ENCODE measurements around the gene JAZF1. TPM values are rescaled to one million over a fixed set of nuclear protein-coding genes. Genes with fewer than 3 reads are reported as not detected.

The JAZF1 gene
- total and polyA plus RNA-seq, 3 donors from 2014 or later = 38.5 to 51.0 (median 46.4) TPM

GRCh38 chr7:28048694-28049093 lies 131.9 kb downstream of the JAZF1 start:
- WGBS, 2 donors = 96% methylated on average over 2 of the region's 2 CpGs
- DNase-seq = no peak
- H3K4me3 ChIP-seq = no peak overlapping the region
- intact Hi-C loops (cut with DNase I; ENCODE audit: low total_unique reads) = no loop called here
- no peaks in the 10 kb centered on the region for H3K4me1 ChIP-seq
- H3K36me3 ChIP-seq (ENCODE audit: low read depth, missing control alignments) = no peaks in the 10 kb centered on the region
- TF ChIP-seq CTCF (IDR thresholded peaks at IDR 0.05) (no peak), POLR2A (IDR thresholded peaks at IDR 0.05) (no peak)
- H3K27ac ChIP-seq = no peak overlapping the region
- H3K27me3 ChIP-seq = no peaks in the 10 kb centered on the region
- no peaks in the 10 kb centered on the region for H3K9me3 ChIP-seq

- H3K9me3 ChIP-seq = no peaks in the 10 kb centered on the region
- no peaks in the 10 kb centered on the region for H3K27me3 ChIP-seq
- TF ChIP-seq CTCF (IDR thresholded peaks at IDR 0.05) = no peak
- TF ChIP-seq POLR2A (IDR thresholded peaks at IDR 0.05) = no peak
- no peaks in the 10 kb centered on the region for H3K4me1 ChIP-seq
- no peak overlapping the region for H3K27ac ChIP-seq
- intact Hi-C loops (cut with DNase I; ENCODE audit: low total_unique reads) = no loop called here
- no peaks in the 10 kb centered on the region for H3K36me3 ChIP-seq (ENCODE audit: low read depth, missing control alignments)
- no peak overlapping the region for H3K4me3 ChIP-seq
- 89 to 98% methylated on average over 2 of the region's 2 CpGs for WGBS, 2 donors
- no peak for DNase-seq
Observed at GRCh38 chr7:28046035-28046434, 134.6 kb downstream of the JAZF1 start.

GRCh38 chr7:28045592-28045991 lies 135.0 kb downstream of the JAZF1 start:
- TF ChIP-seq POLR2A (IDR thresholded peaks at IDR 0.05) (no peak), CTCF (IDR thresholded peaks at IDR 0.05) (no peak)
- intact Hi-C loops (cut with DNase I; ENCODE audit: low total_unique reads) = no loop called here
- Histone ChIP-seq H3K9me3 (no peaks in the 10 kb centered on the region), H3K27me3 (no peaks in the 10 kb centered on the region), H3K4me3 (no peak overlapping the region), H3K36me3 (ENCODE audit: low read depth, missing control alignments) (no peaks in the 10 kb centered on the region), H3K27ac (no peak overlapping the region), H3K4me1 (no peaks in the 10 kb centered on the region)
- WGBS, 2 donors = 91 to 95% methylated on average over 4 of the region's 4 CpGs
- DNase-seq = no peak

GRCh38 chr7:28044825-28045224 lies 135.8 kb downstream of the JAZF1 start:
- Histone ChIP-seq H3K27me3 (no peaks in the 10 kb centered on the region), H3K36me3 (ENCODE audit: low read depth, missing control alignments) (no peaks in the 10 kb centered on the region), H3K4me1 (no peaks in the 10 kb centered on the region), H3K9me3 (no peaks in the 10 kb centered on the region), H3K4me3 (no peak overlapping the region), H3K27ac (no peak overlapping the region)
- no peak for DNase-seq
- TF ChIP-seq CTCF (IDR thresholded peaks at IDR 0.05) (no peak), POLR2A (IDR thresholded peaks at IDR 0.05) (no peak)
- intact Hi-C loops (cut with DNase I; ENCODE audit: low total_unique reads) = no loop called here

- Histone ChIP-seq H3K9me3 (no peaks in the 10 kb centered on the region), H3K4me3 (no peak overlapping the region), H3K27me3 (no peaks in the 10 kb centered on the region), H3K36me3 (ENCODE audit: low read depth, missing control alignments) (no peaks in the 10 kb centered on the region), H3K27ac (no peak overlapping the region), H3K4me1 (no peaks in the 10 kb centered on the region)
- WGBS, 2 donors = 95 to 100% methylated on average over 1 of the region's 1 CpG
- intact Hi-C loops (cut with DNase I; ENCODE audit: low total_unique reads) = no loop called here
- DNase-seq = no peak
- TF ChIP-seq CTCF (IDR thresholded peaks at IDR 0.05) (no peak), POLR2A (IDR thresholded peaks at IDR 0.05) (no peak)
Observed at GRCh38 chr7:28042721-28043120, 137.9 kb downstream of the JAZF1 start.

Measured in testis (tissue), 3 donors.